Neural progenitor cell (in vitro differentiated cells): ENCODE data around the gene TMEM147. TPM values are rescaled to one million over a fixed set of nuclear protein-coding genes. Genes with fewer than 3 reads are reported as not detected.

Experiments
- DNase-seq: peaks from one replicate; pipeline ENCODE4 v3.0.0-alpha.2; 2016; ENCODE audit warnings: low spot score
- H2AFZ ChIP-seq: fragments of 200-600 bp; sonication (generic); replicated peaks from 2 replicates; pipeline ENCODE4 v1.6.1; 2016; ENCODE audit warnings: antibody characterized with exemption
- H3F3A ChIP-seq: fragments of 200-600 bp; sonication (generic); 2 replicates; pipeline ENCODE4 v1.6.1; 2016; ENCODE audit warnings: antibody characterized with exemption, low read depth
- H3K27ac ChIP-seq: fragments of 200-600 bp; sonication (generic); 2 replicates; pipeline ENCODE4 v1.5.1; 2016; ENCODE audit warnings: mild to moderate bottlenecking
- H3K27me3 ChIP-seq: fragments of 200-600 bp; sonication (generic); 2 replicates; pipeline ENCODE4 v1.6.1; 2016; ENCODE audit warnings: mild to moderate bottlenecking, moderate library complexity
- H3K36me3 ChIP-seq: fragments of 200-600 bp; sonication (generic); 2 replicates; pipeline ENCODE4 v1.5.1; 2016
- H3K4me1 ChIP-seq: fragments of 200-600 bp; sonication (generic); 2 replicates; pipeline ENCODE4 v1.6.1; 2016; ENCODE audit warnings: mixed run types
- H3K4me2 ChIP-seq: fragments of 200-600 bp; sonication (generic); 2 replicates; pipeline ENCODE4 v1.6.1; 2016
- H3K4me3 ChIP-seq: fragments of 200-600 bp; sonication (generic); 2 replicates; pipeline ENCODE4 v1.5.1; 2016
- H3K79me2 ChIP-seq: fragments of 200-600 bp; sonication (generic); 2 replicates; pipeline ENCODE4 v1.6.1; 2016; ENCODE audit warnings: low read depth
- H3K9ac ChIP-seq: fragments of 200-600 bp; sonication (generic); 2 replicates; pipeline ENCODE4 v1.6.1; 2016
- H3K9me3 ChIP-seq: fragments of 200-600 bp; sonication (generic); 2 replicates; pipeline ENCODE4 v1.5.1; 2016; ENCODE audit warnings: low read depth
- H4K20me1 ChIP-seq: fragments of 200-600 bp; sonication (generic); 2 replicates; pipeline ENCODE4 v1.6.1; 2016; ENCODE audit warnings: low read depth
- H3K27ac Mint-ChIP-seq: 3 replicates; pipeline ENCODE4 v1.8.0; 2021; ENCODE audit warnings: mixed read lengths
- H3K27me3 Mint-ChIP-seq: 2 replicates; pipeline ENCODE4 v1.8.0; 2022; ENCODE audit warnings: low read depth, mild to moderate bottlenecking, inconsistent platforms, moderate library complexity, mixed read lengths; ENCODE audit not compliant: insufficient read depth
- H3K36me3 Mint-ChIP-seq: 3 replicates; pipeline ENCODE4 v1.8.0; 2021; ENCODE audit warnings: mixed read lengths
- H3K4me1 Mint-ChIP-seq: 3 replicates; pipeline ENCODE4 v1.8.0; 2021; ENCODE audit warnings: mixed read lengths
- H3K4me3 Mint-ChIP-seq: 3 replicates; pipeline ENCODE4 v1.8.0; 2021; ENCODE audit warnings: mild to moderate bottlenecking, moderate library complexity, mixed read lengths
- H3K9me3 Mint-ChIP-seq: 3 replicates; pipeline ENCODE4 v1.8.0; 2020; ENCODE audit warnings: mixed read lengths
- EZH2 ChIP-seq: fragments of 200-600 bp; sonication (generic); IDR thresholded peaks from 2 replicates; pipeline ENCODE4 v1.6.1; 2017; ENCODE audit warnings: antibody characterized with exemption, mild to moderate bottlenecking, moderate library complexity
- EZH2phosphoT487 ChIP-seq: fragments of 200-600 bp; sonication (generic); IDR thresholded peaks from 2 replicates; pipeline ENCODE4 v1.6.1; 2017; ENCODE audit warnings: antibody characterized with exemption
- total RNA-seq: library from RNA; depleted of rRNA; stranded (reverse); fragments of >200 nt; gene quantifications from 2 replicates; pipeline ENCODE4 v1.2.3, GENCODE V29; 2015; ENCODE audit warnings: low replicate concordance
- TF ChIP-seq, protein P1 (sequence below): fragments of 200-600 bp; sonication (generic); IDR thresholded peaks from 2 replicates; pipeline ENCODE4 v1.5.1; 2017; ENCODE audit warnings: antibody characterized with exemption, mild to moderate bottlenecking

Gene TMEM147
- total RNA-seq, 1 donor from 2014 or later, result 57.8 TPM

DNA sequence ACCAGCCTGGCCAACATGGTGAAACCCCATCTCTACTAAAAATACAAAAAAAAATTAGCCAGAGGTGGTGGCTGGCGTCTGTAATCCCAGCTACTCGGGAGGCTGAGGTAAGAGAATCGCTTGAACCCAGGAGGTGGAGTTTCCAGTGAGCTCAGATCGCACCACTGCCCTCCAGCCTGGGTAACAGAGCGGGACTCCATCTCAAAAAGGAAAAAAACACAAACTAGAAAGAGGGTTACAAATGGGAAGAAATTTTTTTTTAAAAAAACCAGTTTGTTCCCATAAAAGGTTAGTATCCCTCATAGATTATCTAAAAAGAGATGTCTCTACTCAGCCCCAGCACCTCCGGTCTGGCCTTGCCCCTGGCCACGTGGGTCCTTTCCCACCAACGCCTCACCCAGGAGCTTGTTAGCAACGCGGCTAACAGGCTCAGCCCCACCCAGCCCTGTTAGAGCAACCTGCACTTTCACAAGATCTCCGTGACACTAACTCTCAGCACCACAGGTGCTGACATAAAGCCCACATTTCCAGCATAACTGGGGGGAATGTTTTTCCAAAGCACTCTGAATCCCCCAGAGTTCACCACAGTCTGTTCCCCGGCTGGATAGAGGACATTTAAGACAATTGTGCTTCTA is 36.3 kb upstream of the TMEM147 start:
- H3K4me3 ChIP-seq, result peak overlapping the region; percentile 74
- H3K27ac Mint-ChIP-seq, result peak overlapping the region; percentile 25

DNA sequence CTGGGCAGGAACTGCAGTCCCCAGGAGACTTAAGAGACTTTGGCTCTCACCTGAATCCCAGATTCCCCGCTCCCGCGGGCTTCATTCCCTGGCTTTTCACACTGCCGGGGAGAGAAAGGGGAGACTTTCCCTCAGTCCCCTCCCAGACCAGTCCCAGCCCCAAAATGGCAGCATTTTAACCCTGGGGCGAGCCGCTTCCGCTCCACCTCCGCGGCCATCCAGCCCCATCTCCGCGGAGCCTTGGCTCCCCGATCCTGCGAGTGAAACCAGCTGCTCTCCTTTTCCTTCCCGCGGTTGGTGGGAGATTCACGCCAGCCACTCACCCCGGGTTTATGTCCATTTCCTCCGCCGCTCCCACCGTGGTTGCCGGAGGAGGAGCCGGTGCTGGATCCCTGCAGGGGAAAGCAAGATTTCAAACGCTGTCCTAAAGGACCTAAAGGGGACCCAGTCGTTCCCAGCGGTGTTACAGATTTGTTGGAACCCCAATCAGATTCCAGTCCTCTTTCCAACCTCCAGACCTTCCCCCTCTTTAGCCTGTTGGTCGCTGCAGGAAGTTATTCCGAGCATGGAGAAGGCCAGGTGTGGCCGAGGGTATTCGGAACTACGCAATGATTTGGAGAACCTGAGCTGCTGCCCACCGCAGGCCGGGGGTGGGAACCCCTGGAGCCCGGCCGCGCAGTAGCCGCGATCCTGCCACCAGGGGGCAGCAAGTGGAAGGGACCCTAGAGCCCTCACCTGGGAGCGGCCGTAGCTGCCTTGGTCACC is 35.4 kb upstream of the TMEM147 start:
- Mint-ChIP-seq H3K4me3 (peak overlapping the region; percentile 78), H3K27me3 (peaks cover 47% of the 10 kb centered on the region), H3K9me3 (no peaks in the 10 kb centered on the region), H3K36me3 (no peaks in the 10 kb centered on the region), H3K4me1 (peaks cover 7% of the 10 kb centered on the region), H3K27ac (no peak overlapping the region)
- peak overlapping the region; percentile 85 for H3K4me2 ChIP-seq
- no peaks in the 10 kb centered on the region for H3K36me3 ChIP-seq
- H2AFZ ChIP-seq, result peak overlapping the region; percentile 91
- H3K27ac ChIP-seq, result peak overlapping the region; percentile 34
- H3K9me3 ChIP-seq, result no peaks in the 10 kb centered on the region
- H3K4me1 ChIP-seq, result peaks cover 4% of the 10 kb centered on the region
- DNase-seq, result peak; percentile 93
- peaks cover 28% of the 10 kb centered on the region for H3K27me3 ChIP-seq
- H3K9ac ChIP-seq, result peak overlapping the region; percentile 31
- H3K79me2 ChIP-seq, result peaks cover 19% of the 10 kb centered on the region
- H3F3A ChIP-seq, result peaks cover 10% of the 10 kb centered on the region
- no peaks in the 10 kb centered on the region for H4K20me1 ChIP-seq
- peak overlapping the region; percentile 74 for H3K4me3 ChIP-seq
- TF ChIP-seq EZH2phosphoT487 (no peak), EZH2 (peak; percentile 38)
- TF ChIP-seq, protein P1, sequence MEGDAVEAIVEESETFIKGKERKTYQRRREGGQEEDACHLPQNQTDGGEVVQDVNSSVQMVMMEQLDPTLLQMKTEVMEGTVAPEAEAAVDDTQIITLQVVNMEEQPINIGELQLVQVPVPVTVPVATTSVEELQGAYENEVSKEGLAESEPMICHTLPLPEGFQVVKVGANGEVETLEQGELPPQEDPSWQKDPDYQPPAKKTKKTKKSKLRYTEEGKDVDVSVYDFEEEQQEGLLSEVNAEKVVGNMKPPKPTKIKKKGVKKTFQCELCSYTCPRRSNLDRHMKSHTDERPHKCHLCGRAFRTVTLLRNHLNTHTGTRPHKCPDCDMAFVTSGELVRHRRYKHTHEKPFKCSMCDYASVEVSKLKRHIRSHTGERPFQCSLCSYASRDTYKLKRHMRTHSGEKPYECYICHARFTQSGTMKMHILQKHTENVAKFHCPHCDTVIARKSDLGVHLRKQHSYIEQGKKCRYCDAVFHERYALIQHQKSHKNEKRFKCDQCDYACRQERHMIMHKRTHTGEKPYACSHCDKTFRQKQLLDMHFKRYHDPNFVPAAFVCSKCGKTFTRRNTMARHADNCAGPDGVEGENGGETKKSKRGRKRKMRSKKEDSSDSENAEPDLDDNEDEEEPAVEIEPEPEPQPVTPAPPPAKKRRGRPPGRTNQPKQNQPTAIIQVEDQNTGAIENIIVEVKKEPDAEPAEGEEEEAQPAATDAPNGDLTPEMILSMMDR, result peak; percentile 93

More for the DNA sequence above, 36.3 kb upstream of the TMEM147 start:
- H2AFZ ChIP-seq, result peak overlapping the region; percentile 91
- peaks cover 19% of the 10 kb centered on the region for H3K79me2 ChIP-seq
- Mint-ChIP-seq H3K4me3 (peak overlapping the region; percentile 78), H3K27me3 (peaks cover 47% of the 10 kb centered on the region), H3K4me1 (peaks cover 7% of the 10 kb centered on the region), H3K36me3 (no peaks in the 10 kb centered on the region), H3K9me3 (no peaks in the 10 kb centered on the region)
- no peaks in the 10 kb centered on the region for H4K20me1 ChIP-seq
- no peak overlapping the region for H3K9ac ChIP-seq
- H3F3A ChIP-seq, result peaks cover 10% of the 10 kb centered on the region
- peak; percentile 62 for DNase-seq
- TF ChIP-seq EZH2phosphoT487, result no peak
- TF ChIP-seq EZH2, result no peak
- peaks cover 4% of the 10 kb centered on the region for H3K4me1 ChIP-seq
- H3K27me3 ChIP-seq, result peaks cover 23% of the 10 kb centered on the region
- H3K9me3 ChIP-seq, result no peaks in the 10 kb centered on the region
- H3K36me3 ChIP-seq, result no peaks in the 10 kb centered on the region
- H3K4me2 ChIP-seq, result peak overlapping the region; percentile 85
- no peak overlapping the region for H3K27ac ChIP-seq

DNA sequence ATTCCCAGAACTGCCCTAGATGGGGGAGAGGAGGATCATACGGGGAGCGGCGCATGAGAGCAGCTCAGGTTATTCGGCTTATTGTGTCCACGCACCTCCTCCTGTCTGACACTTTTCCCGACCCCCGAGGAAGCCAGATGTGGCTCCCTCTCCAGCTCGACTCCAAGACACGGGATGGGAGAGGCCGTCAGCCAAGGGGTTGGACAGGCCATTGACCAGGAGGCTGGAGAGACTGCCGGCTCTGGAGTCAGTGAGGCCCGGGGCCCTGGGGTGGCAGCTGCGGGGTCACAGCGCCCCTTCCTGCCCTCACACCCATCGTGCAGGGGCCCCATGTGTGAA is 34.8 kb upstream of the TMEM147 start:
- no peaks in the 10 kb centered on the region for H3K36me3 Mint-ChIP-seq
- peaks cover 46% of the 10 kb centered on the region for H3K27me3 Mint-ChIP-seq
- Histone ChIP-seq H3K9ac (no peak overlapping the region), H4K20me1 (no peaks in the 10 kb centered on the region), H3K4me1 (peaks cover 4% of the 10 kb centered on the region), H3K36me3 (no peaks in the 10 kb centered on the region), H3F3A (peaks cover 10% of the 10 kb centered on the region), H3K27ac (no peak overlapping the region), H3K27me3 (peaks cover 28% of the 10 kb centered on the region), H2AFZ (peak overlapping the region; percentile 91), H3K4me2 (peak overlapping the region; percentile 85), H3K4me3 (peak overlapping the region; percentile 74), H3K79me2 (peaks cover 19% of the 10 kb centered on the region), H3K9me3 (no peaks in the 10 kb centered on the region)
- TF ChIP-seq EZH2phosphoT487 (no peak), EZH2 (no peak)
- TF ChIP-seq, protein P1, result no peak
- no peak for DNase-seq
- no peaks in the 10 kb centered on the region for H3K9me3 Mint-ChIP-seq
- H3K4me3 Mint-ChIP-seq, result no peak overlapping the region
- no peak overlapping the region for H3K27ac Mint-ChIP-seq
- H3K4me1 Mint-ChIP-seq, result peaks cover 7% of the 10 kb centered on the region
